A549 (cell line): ENCODE data around the gene DLG1. TPM values are rescaled to one million over a fixed set of nuclear protein-coding genes. Genes with fewer than 3 reads are reported as not detected.

Experiments
- ATAC-seq, 2 experiments: fragments of 200-7000 bp in 1 of 2; fragments of >200 bp in 1 of 2; cut with Nextera tagmentation in 1 of 2; cut with Tn5 transposase in 1 of 2; 3 replicates each; pipeline versions ENCODE4 v1.8.0 to v1.9.1; 2018 to 2020; ENCODE audit warnings: mild to moderate bottlenecking in 1 of 2, moderate library complexity in 1 of 2
- CTCF ChIA-PET: fragments of 300-600 bp; sonication (Branson Sonifier 250); formaldehyde crosslinking; extraction: SDS; loops from one replicate; lab custom pipeline; 2021; ENCODE audit warnings: antibody characterized with exemption, inconsistent platforms; lab: Yijun Ruan, JAX
- POLR2A ChIA-PET: fragments of 350-600 bp; formaldehyde crosslinking; extraction: SDS; loops from one replicate; lab custom pipeline; 2021; ENCODE audit warnings: antibody characterized with exemption, inconsistent platforms; lab: Yijun Ruan, JAX
- DNase-seq, 2 experiments: peaks; one replicate each; pipeline versions ENCODE4 v3.0.0 to v3.0.0-alpha.2; 2011 to 2016; ENCODE audit warnings: low read depth in 1 of 2, low spot score in 1 of 2
- FAIRE-seq: peaks from 2 replicates; lab custom pipeline; 2011; peaks lifted over from hg19 to GRCh38; lab: Jason Lieb, UNC
- H3K27ac ChIP-seq, 2 experiments: fragments of >200 bp; sonication (Bioruptor Twin); formaldehyde crosslinking; 3 replicates each; pipeline ENCODE4 v1.5.1; 2016 to 2017
- H3K4me1 ChIP-seq: fragments of >200 bp; sonication (Bioruptor Twin); formaldehyde crosslinking; 3 replicates; pipeline ENCODE4 v1.6.1; 2016
- H3K4me2 ChIP-seq: fragments of >200 bp; sonication (Bioruptor Twin); formaldehyde crosslinking; 3 replicates; pipeline ENCODE4 v1.6.1; 2016
- H3K4me3 ChIP-seq: fragments of >200 bp; sonication (Bioruptor Twin); formaldehyde crosslinking; 3 replicates; pipeline ENCODE4 v1.5.1; 2016
- H3K9me3 ChIP-seq: fragments of >200 bp; sonication (Bioruptor Twin); formaldehyde crosslinking; 3 replicates; pipeline ENCODE4 v1.6.1; 2016
- BHLHE40 ChIP-seq: IDR thresholded peaks from 2 replicates; pipeline ENCODE4 v1.6.1; 2012; ENCODE audit warnings: low read depth, low read length, inconsistent platforms
- CBX8 ChIP-seq: fragments of 200-600 bp; sonication (generic); IDR thresholded peaks from 2 replicates; pipeline ENCODE4 v1.6.1; 2016
- CEBPB ChIP-seq, 2 experiments: fragments of >200 bp in 1 of 2; sonication (Bioruptor Twin) in 1 of 2; formaldehyde crosslinking in 1 of 2; IDR thresholded peaks; 2 replicates each; pipeline ENCODE4 v1.6.1; 2012 to 2016
- CHD2 ChIP-seq: fragments of 150-350 bp; IDR thresholded peaks from 2 replicates; pipeline ENCODE4 v1.6.1; 2014; ENCODE audit warnings: low read length; ENCODE audit not compliant: partially characterized antibody
- FOSL2 ChIP-seq, 2 experiments: fragments of 450-650 bp in 1 of 2; fragments of >200 bp in 1 of 2; sonication (Bioruptor Twin) in 1 of 2; formaldehyde crosslinking; IDR thresholded peaks; 2 replicates each; pipeline versions ENCODE4 v1.5.0 to v1.6.1; 2016 to 2020; ENCODE audit warnings: mild to moderate bottlenecking in 1 of 2, moderate library complexity in 1 of 2
- GATA3 ChIP-seq: IDR thresholded peaks from 2 replicates; pipeline ENCODE4 v1.6.1; 2012; ENCODE audit warnings: borderline replicate concordance
- HEYL ChIP-seq: fragments of 250-450 bp; sonication (Bioruptor Pico); IDR thresholded peaks from 2 replicates; pipeline ENCODE4 v1.8.0; 2021; ENCODE audit warnings: mild to moderate bottlenecking, moderate library complexity
- JUN ChIP-seq, 2 experiments: fragments of >200 bp; sonication (Bioruptor Twin); formaldehyde crosslinking; IDR thresholded peaks; 2 replicates in 1 of 2; 3 replicates in 1 of 2; pipeline ENCODE4 v1.6.1; 2016 to 2017
- JUNB ChIP-seq: fragments of >200 bp; sonication (Bioruptor Twin); formaldehyde crosslinking; IDR thresholded peaks from 2 replicates; pipeline ENCODE4 v1.6.1; 2016
- MAFK ChIP-seq: fragments of 450-650 bp; IDR thresholded peaks from 2 replicates; pipeline ENCODE4 v1.6.1; 2014; ENCODE audit not compliant: partially characterized antibody
- MAZ ChIP-seq: fragments of 150-350 bp; IDR thresholded peaks from 2 replicates; pipeline ENCODE4 v1.6.1; 2014; ENCODE audit warnings: antibody characterized with exemption, low read depth, low read length, borderline replicate concordance
- NPAS2 ChIP-seq: fragments of 250-450 bp; sonication (Bioruptor Pico); IDR thresholded peaks from 2 replicates; pipeline ENCODE4 v1.8.0; 2022; ENCODE audit warnings: mild to moderate bottlenecking, moderate library complexity, borderline replicate concordance
- NR3C1 ChIP-seq: fragments of >200 bp; sonication (Bioruptor Twin); formaldehyde crosslinking; IDR thresholded peaks from 3 replicates; pipeline ENCODE4 v1.6.1; 2017
- POLR2A ChIP-seq: IDR thresholded peaks from 2 replicates; pipeline ENCODE4 v1.6.1; 2012; ENCODE audit warnings: mild to moderate bottlenecking, low read length
- POLR2AphosphoS2 ChIP-seq: conservative IDR thresholded peaks from 2 replicates; pipeline ENCODE4 v1.6.1; 2012; ENCODE audit warnings: low read length, improper control_type of control experiment, inconsistent platforms
- RAD21 ChIP-seq, 2 experiments: fragments of >200 bp in 1 of 2; sonication (Bioruptor Twin) in 1 of 2; formaldehyde crosslinking in 1 of 2; IDR thresholded peaks in 1 of 2; conservative IDR thresholded peaks in 1 of 2; 2 replicates in 1 of 2; 3 replicates in 1 of 2; pipeline ENCODE4 v1.6.1; 2012 to 2018; ENCODE audit warnings: inconsistent platforms in 1 of 2
- TFCP2L1 ChIP-seq: fragments of 250-450 bp; sonication (Bioruptor Pico); IDR thresholded peaks from 2 replicates; pipeline ENCODE4 v1.5.0; 2021; ENCODE audit warnings: mild to moderate bottlenecking
- TP53 ChIP-seq: fragments of 250-450 bp; sonication (Bioruptor Pico); IDR thresholded peaks from 2 replicates; pipeline ENCODE4 v1.5.0; 2021; ENCODE audit warnings: mild to moderate bottlenecking, moderate library complexity
- ZC3H11A ChIP-seq: fragments of 450-650 bp; IDR thresholded peaks from 2 replicates; pipeline ENCODE4 v1.6.1; 2014; ENCODE audit warnings: antibody characterized with exemption, mild to moderate bottlenecking
- ZSCAN20 ChIP-seq: fragments of 250-450 bp; sonication (Bioruptor Pico); IDR thresholded peaks from 2 replicates; pipeline ENCODE4 v1.8.0; 2022; ENCODE audit warnings: mild to moderate bottlenecking, moderate library complexity
- WGBS: methylation state at CpG from one replicate; pipeline ENCODE4 v1.1.6; 2017; ENCODE audit errors: missing lambda C conversion rate; 5-methylcytosine and 5-hydroxymethylcytosine counted together
- polyA plus RNA-seq, 4 experiments: library from polyadenylated mRNA; depleted of rRNA in 3 of 4; stranded (reverse); fragments of >200 nt; fragmentation: RNase III in 1 of 4; extraction: RNeasy Plus Mini Kit Qiagen cat#74134 plus additional on column Dnase treatment in 1 of 4; gene quantifications; 2 replicates in 3 of 4; 3 replicates in 1 of 4; pipeline ENCODE4 v1.2.3, GENCODE V29; 2011 to 2017
- TF ChIP-seq, protein P1 (sequence below): fragments of 200-600 bp; sonication (generic); IDR thresholded peaks from 2 replicates; pipeline ENCODE4 v1.6.1; 2016; ENCODE audit warnings: antibody characterized with exemption, mild to moderate bottlenecking, moderate library complexity
- TF ChIP-seq, protein P2 (sequence below): fragments of >200 bp; sonication (Bioruptor Twin); formaldehyde crosslinking; IDR thresholded peaks from 3 replicates; pipeline ENCODE4 v1.5.1; 2016

DLG1 gene
- polyA plus RNA-seq, 2 of the 4 experiments (the other 2 are of a cell fraction): 27.0 to 33.9 TPM

GRCh38 chr3:197305854-197306253 lies 7.4 kb upstream of the DLG1 start:
- 43% methylated on average over 1 of the region's 1 CpG for WGBS
- no peaks in the 10 kb centered on the region for H3K9me3 ChIP-seq
- H3K4me2 ChIP-seq: peak overlapping the region; percentile 58
- no peak overlapping the region for H3K4me3 ChIP-seq
- peak overlapping the region; percentile 41 to 47; a peak in 5 of 6 replicates for H3K27ac ChIP-seq
- CTCF ChIA-PET: no interaction called here
- TF ChIP-seq CHD2 (no peak), ZC3H11A (no peak), NR3C1 (no peak), FOSL2 (IDR thresholded peaks at IDR 0.05) (no peak), FOSL2 (CRISPR knock-in tag; IDR thresholded peaks at IDR 0.05) (no peak), POLR2AphosphoS2 (no peak), JUNB (no peak), RAD21 (conservative IDR thresholded peaks at IDR 0.05 in 1 of 2, IDR thresholded peaks at IDR 0.05 in 1 of 2) (no peak), MAFK (no peak), TP53 (CRISPR knock-in tag) (no peak), GATA3 (no peak)
- TF ChIP-seq, protein P1, sequence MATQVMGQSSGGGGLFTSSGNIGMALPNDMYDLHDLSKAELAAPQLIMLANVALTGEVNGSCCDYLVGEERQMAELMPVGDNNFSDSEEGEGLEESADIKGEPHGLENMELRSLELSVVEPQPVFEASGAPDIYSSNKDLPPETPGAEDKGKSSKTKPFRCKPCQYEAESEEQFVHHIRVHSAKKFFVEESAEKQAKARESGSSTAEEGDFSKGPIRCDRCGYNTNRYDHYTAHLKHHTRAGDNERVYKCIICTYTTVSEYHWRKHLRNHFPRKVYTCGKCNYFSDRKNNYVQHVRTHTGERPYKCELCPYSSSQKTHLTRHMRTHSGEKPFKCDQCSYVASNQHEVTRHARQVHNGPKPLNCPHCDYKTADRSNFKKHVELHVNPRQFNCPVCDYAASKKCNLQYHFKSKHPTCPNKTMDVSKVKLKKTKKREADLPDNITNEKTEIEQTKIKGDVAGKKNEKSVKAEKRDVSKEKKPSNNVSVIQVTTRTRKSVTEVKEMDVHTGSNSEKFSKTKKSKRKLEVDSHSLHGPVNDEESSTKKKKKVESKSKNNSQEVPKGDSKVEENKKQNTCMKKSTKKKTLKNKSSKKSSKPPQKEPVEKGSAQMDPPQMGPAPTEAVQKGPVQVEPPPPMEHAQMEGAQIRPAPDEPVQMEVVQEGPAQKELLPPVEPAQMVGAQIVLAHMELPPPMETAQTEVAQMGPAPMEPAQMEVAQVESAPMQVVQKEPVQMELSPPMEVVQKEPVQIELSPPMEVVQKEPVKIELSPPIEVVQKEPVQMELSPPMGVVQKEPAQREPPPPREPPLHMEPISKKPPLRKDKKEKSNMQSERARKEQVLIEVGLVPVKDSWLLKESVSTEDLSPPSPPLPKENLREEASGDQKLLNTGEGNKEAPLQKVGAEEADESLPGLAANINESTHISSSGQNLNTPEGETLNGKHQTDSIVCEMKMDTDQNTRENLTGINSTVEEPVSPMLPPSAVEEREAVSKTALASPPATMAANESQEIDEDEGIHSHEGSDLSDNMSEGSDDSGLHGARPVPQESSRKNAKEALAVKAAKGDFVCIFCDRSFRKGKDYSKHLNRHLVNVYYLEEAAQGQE: no peak
- TF ChIP-seq, protein P2, sequence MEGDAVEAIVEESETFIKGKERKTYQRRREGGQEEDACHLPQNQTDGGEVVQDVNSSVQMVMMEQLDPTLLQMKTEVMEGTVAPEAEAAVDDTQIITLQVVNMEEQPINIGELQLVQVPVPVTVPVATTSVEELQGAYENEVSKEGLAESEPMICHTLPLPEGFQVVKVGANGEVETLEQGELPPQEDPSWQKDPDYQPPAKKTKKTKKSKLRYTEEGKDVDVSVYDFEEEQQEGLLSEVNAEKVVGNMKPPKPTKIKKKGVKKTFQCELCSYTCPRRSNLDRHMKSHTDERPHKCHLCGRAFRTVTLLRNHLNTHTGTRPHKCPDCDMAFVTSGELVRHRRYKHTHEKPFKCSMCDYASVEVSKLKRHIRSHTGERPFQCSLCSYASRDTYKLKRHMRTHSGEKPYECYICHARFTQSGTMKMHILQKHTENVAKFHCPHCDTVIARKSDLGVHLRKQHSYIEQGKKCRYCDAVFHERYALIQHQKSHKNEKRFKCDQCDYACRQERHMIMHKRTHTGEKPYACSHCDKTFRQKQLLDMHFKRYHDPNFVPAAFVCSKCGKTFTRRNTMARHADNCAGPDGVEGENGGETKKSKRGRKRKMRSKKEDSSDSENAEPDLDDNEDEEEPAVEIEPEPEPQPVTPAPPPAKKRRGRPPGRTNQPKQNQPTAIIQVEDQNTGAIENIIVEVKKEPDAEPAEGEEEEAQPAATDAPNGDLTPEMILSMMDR: no peak
- TF ChIP-seq, all 56 proteins: peak for 0
- H3K4me1 ChIP-seq: peaks cover 35% of the 10 kb centered on the region
- DNase-seq: no peak
- ATAC-seq: no peak
- no peak for FAIRE-seq
- POLR2A ChIA-PET: no interaction called here

DNA sequence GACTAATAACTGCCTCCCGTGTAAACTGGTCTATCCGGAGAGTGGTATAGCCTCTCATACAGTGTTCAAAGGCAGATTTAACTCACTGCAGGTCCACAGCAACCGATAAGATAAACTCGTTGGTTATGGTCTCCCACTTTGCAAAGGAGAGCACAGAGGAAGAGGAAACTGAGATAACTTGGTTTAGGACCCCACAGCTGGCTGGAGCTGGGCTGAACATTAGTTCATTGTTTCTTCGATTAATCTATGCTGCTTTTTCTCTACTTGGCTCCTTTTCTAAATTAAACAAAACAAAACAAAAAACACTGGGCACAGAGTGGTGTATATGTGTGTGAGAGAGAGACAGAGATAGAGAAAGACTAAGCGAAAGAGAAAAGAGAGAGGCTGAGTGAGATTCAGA lies 5.0 kb upstream of the DLG1 start:
- 79% methylated on average over 6 of the region's 6 CpGs for WGBS
- ATAC-seq: no peak
- no peak for DNase-seq
- POLR2A ChIA-PET: no interaction called here
- Histone ChIP-seq H3K4me3 (no peak overlapping the region), H3K9me3 (no peaks in the 10 kb centered on the region), H3K4me2 (no peak overlapping the region)
- TF ChIP-seq HEYL (CRISPR knock-in tag) (no peak), BHLHE40 (no peak), CBX8 (no peak), MAZ (no peak), TFCP2L1 (CRISPR knock-in tag) (no peak), POLR2A (no peak), NPAS2 (no peak), FOSL2 (IDR thresholded peaks at IDR 0.05) (no peak), FOSL2 (CRISPR knock-in tag; IDR thresholded peaks at IDR 0.05) (no peak), ZSCAN20 (CRISPR knock-in tag) (no peak), CEBPB (IDR thresholded peaks at IDR 0.05) (no peak), JUN (IDR thresholded peaks at IDR 0.05) (no peak)
- TF ChIP-seq, all 56 proteins: peak for 0
- Histone ChIP-seq H3K4me1 (peaks cover 20% of the 10 kb centered on the region), H3K27ac (no peak overlapping the region)
- CTCF ChIA-PET: interaction anchor here (1.6 kb wide), 1 partner anchor 47 kb away, joined by 3 read pairs; no protein-coding TSS in a partner anchor
- no peak for FAIRE-seq
